Right kidney (tissue), 1 donor: ENCODE data around the gene MAST4.

Source experiments
- DNase-seq: peaks from one replicate; pipeline ENCODE4 v3.0.0-alpha.2; 2016

MAST4 gene

DNA sequence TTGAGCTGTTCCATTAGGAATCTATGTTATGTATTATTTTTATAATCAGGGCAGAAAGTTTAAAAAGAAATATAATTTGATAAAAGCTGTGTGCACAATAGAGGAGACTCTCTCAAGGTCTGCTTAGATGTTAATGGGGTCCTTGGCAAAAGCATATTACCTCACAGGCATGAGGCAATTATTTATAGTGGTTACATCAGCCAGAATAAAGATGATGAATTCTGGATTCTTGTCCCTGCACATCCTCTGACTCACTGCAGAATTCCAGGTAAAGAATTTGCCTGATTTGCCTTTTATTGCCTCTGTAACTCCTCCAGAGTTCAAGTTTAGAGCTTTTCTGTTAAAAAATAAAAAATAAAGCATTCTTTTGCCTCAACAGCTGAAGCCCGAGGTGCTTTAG is 253.6 kb downstream of the MAST4 start:
- DNase-seq: no peak

DNA sequence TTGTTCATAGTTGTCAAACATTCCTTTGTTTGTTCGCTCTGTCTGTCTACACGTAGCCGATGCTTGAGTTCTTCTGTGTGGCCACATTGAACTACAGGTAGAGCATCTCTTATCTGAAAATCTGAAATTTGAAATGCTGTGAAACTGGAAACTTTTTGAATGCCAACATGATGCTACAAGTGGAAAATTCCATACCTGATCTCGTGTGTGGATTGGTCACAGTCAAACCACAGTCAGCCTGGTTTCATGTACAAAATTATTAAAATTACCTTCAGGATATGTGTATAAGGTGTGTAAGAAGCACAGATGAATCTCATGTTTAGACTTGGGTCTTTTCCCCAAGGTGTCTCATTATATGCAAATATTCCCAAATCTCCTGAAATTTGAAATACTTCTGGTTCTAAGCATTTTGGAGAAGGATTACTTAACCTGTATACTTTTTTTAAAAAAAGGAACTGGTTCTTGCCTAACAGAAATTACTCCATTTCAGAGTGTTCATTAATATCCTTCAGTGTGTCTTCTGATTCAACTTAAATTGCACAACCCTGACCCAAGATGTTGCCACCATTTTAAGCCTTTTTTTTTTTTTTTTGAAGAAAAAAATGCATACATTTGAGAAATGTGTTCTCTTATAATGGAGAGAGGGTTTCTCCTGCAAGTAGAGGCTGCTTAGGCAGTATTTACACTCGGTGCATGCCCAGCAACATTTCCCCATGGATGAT is 254.3 kb downstream of the MAST4 start:
- DNase-seq: no peak

DNA sequence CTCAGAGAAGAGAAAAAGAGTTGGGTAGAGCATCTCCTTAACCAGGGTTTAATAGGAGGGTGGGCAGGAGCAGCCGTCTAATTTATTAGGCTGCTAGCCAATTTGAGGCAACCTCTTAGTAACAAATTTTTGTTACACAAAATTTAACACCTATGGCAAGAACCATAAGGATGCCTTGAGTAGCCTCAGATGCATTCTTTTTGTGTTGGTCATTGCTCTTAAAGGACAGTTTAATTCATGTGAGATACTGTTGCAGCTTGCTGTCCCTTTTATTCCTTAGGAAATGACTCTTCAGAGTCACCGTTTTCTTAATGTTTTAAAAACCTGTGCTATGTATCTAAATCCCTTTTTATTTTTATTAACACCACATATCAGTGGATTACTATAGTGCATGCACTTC is 255.1 kb downstream of the MAST4 start:
- DNase-seq: no peak

DNA sequence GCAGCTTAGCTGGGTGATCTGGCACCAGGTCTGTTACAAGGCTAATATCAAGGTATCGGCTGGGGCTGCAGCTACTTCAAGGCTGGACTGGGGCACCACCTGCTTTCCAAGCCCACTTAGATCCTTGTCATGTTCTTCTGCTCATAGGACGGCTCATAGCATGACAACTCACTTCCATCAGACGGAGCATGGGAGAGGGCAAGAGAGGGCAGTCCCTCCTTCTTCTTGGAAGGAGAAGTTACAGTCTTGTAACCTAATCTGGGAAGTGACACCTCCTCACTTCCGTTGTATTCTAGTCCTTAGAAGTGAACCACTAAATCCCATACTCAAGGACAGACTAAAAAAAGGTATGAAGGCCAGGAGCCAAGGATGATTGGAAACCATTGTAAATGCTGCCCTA is 258.2 kb downstream of the MAST4 start:
- no peak for DNase-seq

DNA sequence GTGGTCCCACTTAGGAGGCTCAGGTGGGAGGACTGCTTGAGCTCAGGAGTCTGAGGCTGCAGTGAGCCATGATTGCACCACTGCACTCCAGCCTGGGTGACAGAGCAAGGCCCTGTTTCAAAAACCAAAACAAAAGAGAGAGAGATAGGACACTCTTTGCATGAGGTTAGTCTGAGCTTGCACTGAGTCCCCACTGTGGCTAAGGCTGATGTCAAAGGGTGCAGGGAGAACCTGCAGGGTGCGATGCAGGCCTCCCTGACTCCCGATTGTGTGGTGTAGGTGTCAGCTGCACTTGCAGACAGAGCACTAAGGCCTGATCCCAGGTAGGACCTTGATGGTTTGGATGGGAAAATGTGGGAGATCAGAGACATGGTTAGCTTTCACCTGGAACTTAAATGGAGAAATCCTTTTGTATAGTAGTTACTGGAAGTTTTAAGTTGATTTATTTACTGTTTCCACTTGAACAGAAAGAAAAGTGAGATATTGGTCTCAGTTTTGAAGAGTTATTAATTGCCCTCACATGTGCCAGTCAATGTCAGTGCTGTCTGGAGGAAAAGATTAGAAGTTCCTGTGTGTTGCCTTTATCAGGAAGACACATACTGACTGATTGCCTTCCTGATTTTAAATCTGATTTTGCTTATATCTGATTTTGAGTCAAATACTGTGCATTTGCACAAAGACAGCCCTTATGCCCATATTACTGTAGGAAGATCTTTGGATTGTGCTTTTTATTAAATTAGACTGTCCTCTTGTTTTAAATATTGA is 260.0 kb downstream of the MAST4 start:
- no peak for DNase-seq

DNA sequence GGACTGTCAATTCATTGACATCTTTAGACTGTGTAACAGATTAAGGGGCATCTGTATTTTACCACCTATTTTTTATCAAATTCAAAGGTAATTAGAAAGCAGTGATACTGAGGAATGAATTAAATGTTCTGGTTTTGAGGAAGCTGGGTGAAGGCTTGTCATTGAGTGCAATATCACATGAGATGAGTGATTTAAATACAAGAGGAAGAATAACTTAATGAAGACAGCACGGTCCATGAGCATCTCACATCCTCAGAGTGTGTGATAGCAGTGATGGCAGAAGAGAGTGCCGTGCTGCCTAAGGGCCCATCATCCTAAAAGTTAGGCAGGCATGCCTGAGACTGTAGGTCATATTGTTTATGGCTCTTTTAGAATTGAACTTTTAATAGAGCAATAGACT is 263.3 kb downstream of the MAST4 start:
- no peak for DNase-seq

DNA sequence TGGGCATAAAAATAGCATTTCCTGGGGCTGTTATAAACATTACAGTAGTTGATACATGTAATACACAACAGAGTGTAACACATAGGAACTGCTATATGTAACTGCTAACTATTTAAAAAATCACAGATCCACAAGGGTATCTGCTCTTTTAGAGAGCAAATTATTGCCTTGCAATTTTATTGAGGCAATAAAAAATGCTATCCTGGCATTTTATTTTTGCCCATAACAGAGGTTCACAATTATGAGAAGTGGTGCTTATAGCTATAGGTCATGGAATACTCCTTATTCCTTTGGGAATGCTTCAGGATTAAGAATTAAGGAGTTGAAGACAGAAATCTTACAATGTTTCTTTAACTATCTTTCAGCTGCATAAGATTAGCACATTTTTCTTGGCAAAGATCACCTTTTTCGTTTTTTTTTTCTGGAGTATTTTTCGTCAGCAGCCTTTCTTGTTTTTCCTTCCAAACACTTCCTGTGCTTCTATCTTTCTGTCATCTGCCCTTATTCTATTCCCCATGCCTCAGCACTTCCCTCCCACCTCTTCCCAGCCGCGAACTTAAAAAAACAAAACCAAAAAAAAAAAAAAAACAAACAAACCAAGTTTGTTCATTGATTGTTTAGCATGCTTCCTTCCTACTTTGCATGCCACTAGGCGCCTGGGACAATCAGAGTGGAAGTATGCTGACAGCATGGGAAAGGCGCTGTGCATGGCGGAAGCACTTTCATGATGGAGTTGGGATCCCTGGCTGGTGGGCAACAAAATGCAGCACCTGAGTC is 264.2 kb downstream of the MAST4 start:
- no peak for DNase-seq

DNA sequence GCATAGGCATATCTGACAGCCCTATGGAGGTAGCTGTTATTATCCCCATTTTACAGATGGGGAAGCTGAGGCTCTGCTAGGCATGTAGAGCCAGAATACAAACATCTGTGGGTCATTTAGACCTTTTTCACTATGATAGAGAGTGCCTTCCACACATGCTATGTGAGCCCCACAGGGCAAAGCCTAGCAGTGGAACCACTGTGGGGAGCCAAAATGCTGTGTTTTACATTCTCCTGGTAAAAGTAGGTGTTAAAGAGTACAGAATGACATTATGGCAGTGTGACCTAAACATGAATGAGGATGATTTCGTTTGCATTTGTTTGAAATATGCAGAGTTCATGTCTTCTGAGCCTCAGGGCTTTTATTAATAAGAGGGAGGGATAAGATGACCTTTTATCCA is 265.2 kb downstream of the MAST4 start:
- DNase-seq: no peak

DNA sequence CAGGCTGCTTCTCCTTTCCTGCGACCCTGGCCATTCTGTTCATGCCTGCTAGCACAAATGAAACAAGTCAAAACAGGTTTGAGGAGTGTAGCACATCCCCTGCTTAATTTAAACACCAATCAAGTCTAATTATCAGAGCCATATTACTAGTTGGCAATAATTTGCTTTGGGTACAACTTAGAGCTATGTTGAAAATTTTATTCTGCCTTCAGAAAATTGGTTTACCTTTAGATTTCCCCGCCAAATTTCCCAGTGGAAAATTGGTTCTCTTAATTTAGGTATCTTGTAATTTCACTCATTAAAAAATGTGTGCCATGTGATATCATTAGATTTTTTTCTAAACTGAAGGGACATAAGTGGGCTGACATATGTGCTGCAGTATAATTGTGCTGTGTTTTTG is 265.8 kb downstream of the MAST4 start:
- no peak for DNase-seq

DNA sequence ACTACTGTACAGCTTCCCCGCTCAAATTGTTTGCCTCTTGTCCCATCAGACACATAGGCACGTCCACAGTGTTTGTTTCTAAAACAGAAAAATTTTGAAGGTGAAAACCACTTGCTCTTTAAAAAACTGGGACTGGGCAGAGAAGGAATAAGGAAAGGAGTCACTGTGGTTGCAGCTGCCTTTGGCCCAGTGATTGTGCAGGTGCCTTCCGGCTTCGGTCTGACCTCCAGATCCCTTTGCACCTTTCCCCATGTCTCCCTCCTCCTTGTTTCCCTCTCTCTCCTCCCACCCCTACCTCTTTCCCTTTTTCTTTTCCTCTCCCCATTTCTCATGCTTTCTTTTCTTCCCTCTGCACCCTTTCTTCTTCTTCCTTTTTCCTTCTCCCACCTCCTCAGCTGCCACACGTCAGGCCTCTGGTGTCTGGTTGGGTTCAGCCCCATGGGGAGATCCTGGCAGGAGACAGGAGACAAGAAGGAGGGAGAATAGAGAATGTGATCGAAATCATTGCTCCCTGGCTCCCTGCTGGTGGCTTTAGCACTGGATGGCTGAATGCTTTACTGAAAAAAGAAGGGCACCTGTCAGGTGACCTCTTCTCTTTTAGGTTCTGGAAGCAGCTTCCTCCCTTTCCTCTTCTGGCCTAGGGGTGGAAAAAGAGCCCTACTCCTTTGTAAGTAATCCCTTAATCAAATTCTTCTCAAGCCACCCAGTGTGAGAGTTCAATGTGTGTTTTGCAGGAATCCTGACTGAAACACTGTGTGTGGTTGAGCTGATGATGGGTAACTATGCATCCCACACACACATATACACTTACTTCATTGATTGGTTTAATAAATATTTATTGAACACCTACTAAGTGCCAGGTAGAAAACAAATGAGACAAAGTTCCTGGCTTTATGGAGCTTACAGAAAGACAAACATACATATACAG is 267.3 kb downstream of the MAST4 start:
- DNase-seq: no peak

DNA sequence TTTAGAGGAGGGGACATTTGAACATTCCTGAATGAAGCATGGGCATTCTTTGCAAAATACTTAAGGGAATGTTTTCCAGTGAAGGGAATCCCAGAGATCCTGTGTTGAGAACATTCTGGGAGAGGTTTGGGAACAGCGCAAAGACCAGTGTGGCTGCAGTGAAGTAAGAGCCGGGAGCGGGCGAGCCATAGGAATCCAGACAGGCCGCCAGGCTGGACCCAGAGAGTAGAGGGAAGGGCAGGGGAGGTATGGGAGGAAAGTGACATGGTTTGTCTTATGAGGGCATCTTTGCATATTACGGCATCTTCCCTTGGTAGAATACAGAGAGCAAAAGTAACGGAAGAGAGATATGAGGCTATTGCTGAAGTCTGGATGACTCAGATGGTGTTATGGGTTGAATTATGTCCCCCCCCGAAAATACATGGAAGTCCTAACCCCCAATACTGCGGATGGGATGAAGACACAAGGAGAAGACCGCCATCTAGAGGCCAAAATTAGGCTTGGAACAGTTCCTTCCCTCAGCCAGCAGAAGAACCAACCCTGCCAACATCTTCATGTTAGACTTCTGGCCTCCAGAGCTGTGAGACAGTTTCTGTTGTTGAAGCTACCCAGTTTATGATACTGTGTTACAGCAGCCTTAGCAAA is 268.2 kb downstream of the MAST4 start:
- DNase-seq: no peak

DNA sequence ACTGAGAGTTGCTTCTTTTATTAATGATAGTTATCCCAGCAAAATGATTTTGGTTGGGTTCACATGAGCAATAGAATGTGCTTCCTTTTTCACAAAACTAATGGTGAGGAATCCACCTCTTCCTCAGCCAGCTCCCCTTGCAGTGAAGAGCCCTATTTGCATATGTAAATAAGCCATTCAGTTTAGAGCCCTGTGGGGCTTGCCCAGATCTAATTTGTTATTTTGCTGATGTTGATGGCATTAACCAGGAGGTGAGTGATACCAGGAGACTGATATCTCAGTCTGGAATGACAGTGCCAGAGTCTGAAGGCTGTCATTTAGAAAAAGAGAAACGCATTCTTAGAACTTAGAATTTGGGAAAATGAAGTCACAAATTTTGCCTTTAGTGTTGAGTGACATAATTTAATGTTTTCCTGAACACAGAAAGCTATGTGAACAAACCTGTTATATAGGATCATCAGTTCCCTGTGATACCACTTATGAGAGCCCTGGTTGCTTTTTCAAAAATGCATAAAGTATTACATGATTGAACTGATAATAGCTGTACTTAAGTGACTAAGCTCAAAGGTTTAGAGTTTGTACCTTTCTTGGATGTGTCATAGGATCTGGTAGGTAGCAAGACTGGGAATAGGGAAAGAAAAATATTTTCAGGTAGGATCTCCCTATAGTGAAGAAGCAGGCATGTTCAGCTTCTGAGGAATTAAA is 271.6 kb downstream of the MAST4 start:
- DNase-seq: no peak

DNA sequence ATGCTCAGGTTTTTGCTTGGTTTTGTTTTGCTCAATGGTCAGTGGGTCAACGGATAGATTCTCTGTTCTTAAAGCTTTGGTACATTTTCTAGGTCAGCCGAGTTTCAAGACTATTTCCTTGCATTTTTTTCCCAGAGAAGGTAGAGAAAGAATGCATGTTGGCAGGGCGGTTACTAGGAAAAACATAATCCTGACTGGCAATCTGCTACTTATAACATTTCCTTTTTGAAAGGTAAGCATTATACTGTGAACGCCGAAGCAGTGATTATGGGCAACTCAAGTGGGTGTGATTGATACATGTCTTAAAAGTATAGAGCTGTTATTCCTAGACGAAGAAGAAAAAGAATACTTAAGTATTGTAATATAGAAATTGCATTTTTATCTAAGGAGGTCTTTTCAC is 273.2 kb downstream of the MAST4 start:
- no peak for DNase-seq

DNA sequence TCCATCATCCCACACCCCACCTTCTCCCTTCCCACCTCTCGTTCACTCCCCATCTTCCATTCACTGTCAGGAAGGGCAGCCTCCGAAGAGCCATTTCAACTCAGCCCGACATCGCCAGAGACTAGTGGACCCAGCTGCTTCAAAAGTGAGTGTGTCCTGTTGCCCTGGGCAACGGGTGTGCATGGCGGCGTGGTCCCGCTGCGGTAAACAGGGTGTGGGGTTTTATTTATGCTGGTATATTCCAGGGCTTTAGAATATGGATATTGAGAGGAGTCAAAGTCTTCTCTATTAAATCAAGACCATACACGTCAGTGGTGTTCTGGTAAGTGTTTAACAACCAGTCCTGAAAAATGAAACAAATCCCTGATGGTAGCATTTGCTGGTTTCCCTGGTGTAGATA is 274.5 kb downstream of the MAST4 start:
- DNase-seq: no peak

DNA sequence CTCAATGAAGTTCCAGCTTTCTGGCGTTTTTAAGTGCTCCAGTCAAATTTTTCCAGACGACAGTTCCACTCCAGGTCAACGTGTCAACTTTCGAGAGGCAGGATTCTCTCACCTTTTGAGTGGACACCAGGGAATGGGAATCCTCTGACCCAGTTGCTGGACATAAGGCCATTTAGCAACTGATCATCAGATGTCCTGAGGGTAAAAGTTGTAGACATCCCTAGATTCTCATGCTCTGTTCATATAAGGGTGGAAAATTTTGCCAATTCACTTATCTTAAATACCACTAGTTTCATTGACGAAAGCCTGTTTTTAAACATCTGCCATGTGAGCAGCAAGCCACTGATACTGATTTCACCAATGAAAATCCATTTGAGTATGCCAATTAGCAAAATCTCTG is 275.5 kb downstream of the MAST4 start:
- DNase-seq: no peak

DNA sequence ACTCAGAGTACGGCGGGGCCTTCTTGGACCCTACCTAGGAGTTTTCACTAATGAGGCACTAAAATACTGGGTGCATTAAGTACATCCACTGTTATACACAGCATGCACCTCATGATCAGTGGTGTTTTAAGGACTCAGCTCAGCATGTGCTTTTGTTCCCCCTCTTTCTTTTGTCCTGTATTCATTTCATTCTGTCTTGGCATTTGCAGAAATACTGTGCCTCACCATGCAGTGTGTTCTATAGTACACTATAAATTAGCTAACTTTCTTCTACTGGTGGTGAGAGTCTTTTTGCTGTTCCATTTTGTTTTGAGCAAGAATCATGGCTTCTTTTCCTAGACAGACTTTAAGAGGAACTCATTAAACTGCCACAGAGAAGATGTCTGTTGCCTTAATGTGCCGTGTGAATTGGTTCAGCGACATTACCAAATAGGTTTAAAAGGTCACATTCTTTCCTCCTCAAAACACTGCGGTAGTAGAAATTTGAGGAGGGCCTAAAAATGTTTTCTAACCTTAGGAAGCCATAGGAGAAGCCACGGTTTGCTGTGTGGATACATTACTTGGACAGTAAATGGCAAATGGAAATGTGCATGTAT is 276.6 kb downstream of the MAST4 start:
- no peak for DNase-seq

DNA sequence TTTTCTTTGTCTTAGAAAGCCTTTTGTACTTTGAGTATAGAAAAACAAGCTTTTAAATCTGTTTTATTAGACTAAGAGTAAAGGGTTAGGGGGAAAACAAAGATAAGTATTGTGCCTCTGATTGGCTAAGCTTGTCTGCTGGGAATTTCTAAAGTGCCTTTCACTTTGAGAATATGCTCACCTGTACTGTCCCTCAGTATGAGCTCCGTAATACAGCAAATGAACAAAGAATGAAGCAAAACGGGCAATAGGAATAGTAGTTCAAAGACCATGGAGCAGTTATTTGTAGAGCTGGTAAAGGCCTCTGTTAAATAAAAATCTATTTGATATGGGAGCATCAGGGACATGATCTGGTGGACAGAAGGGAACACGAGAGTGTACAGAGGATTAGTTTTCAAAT is 277.8 kb downstream of the MAST4 start:
- no peak for DNase-seq

DNA sequence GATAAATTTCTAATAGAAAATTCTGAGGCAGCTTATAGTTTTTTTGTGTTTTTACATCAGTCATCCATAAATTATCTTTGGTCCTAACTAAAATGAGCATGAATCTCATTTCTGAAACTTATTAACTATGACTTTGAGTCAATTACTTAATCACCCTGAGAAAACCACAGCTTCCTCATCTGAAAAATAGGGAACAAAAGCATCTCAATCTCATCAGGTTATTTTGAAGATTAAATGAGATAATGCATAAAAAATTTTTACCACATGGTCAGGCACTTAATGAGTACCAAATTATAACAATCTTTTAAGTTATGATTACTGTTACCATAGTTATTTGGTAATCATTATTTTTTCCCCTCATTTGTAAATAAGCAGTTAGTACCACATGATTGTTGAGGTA is 279.1 kb downstream of the MAST4 start:
- no peak for DNase-seq

DNA sequence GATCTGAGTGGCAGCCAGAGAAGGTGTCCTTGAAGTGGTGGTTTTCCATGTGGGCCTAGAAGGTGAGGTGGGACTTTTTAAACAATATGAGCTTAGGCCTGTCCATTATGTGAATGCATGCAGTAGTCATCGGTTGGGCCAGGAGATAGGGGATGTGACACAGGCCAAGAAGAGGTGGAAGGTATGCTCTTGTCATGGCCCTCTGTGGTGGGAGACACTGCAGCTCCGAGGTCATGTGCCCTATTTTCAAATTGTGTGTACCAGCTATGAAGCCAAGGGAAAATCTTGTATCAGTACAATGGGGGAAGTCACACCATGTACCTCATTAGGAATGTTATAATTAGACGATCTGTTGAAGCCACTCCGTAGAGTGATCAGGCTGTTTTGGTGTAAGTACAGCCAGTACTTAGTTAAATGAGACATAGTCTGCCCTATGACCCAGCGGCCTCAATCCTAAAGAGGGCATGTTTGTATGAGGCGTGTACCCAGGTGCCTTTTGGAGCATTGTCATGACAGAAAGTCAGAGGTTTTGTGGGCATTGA is 280.1 kb downstream of the MAST4 start:
- no peak for DNase-seq

DNA sequence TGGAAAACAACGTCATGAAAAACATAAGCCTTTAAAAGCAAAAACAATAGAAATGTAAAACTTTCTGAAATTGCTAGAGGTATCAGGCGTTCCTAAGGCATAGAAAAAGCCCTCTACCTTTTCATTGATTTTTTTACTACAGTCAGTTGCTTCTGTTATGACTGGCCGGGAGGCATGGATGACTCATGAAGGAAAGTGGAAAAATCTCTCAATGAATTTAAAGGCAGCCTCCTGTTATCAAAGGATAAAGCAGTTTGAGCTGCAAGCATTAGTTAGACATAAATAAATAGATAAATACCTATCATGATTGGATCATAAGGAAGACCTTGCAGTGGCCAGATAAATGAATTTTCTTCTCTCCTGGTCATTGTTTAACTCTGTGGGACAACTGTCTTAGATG is 281.6 kb downstream of the MAST4 start:
- DNase-seq: no peak
